ENCODE measurements around the gene SNX32. TPM values are rescaled to one million over a fixed set of nuclear protein-coding genes. Genes with fewer than 3 reads are reported as not detected.

Gene SNX32
- total and polyA plus RNA-seq, 9 of the 15 experiments (the other 6 are each of a cell fraction or from before 2014, with no cell fraction given): 0.03 TPM; not detected in 7

- TF ChIP-seq E2F4 (CRISPR knock-in tag; IDR thresholded peaks at IDR 0.05; ENCODE audit: low read depth): no peak
- TF ChIP-seq ZNF57 (CRISPR knock-in tag; IDR thresholded peaks at IDR 0.05): no peak
- peak; percentile 50; the same call in 1 of the 2 replicates for TF ChIP-seq NFIC (IDR thresholded peaks at IDR 0.05)
- 0 out of 2 replicates have a peak, but pooled peaks have one; percentile 60 for TF ChIP-seq KLF6 (CRISPR knock-in tag; IDR thresholded peaks at IDR 0.05; ENCODE audit: borderline replicate concordance)
- peak; percentile 66 for TF ChIP-seq CREM (IDR thresholded peaks at IDR 0.05; ENCODE audit: low read depth)
- no peak for TF ChIP-seq EWSR1 (IDR thresholded peaks at IDR 0.05; ENCODE audit: borderline replicate concordance, low read depth, partially characterized antibody)
- TF ChIP-seq ZNF586 (CRISPR knock-in tag; conservative IDR thresholded peaks at IDR 0.05): no peak
- no peak for TF ChIP-seq PCBP2 (IDR thresholded peaks at IDR 0.05; ENCODE audit: low read depth, low read length, poor library complexity, severe bottlenecking)
- no peak for TF ChIP-seq IFI16 (CRISPR knock-in tag; IDR thresholded peaks at IDR 0.05)
- no peak for TF ChIP-seq NR2C1 (IDR thresholded peaks at IDR 0.05)
- no peak for TF ChIP-seq NR2C1 (tag; IDR thresholded peaks at IDR 0.05)
- TF ChIP-seq ETV5 (CRISPR knock-in tag; IDR thresholded peaks at IDR 0.05; ENCODE audit: low read depth): peak; percentile 70
- TF ChIP-seq POLR2G (IDR thresholded peaks at IDR 0.05; ENCODE audit: low read depth, low read length): peak; percentile 92
- TF ChIP-seq HSF4 (CRISPR knock-in tag; IDR thresholded peaks at IDR 0.05; ENCODE audit: borderline replicate concordance): no peak
These were observed 65.8 kb downstream of the SNX32 start (continued) for GRCh38 chr11:65899356-65900124.
